ENCODE data around the gene SPANXN3. TPM values are rescaled to one million over a fixed set of nuclear protein-coding genes. Genes with fewer than 3 reads are reported as not detected.

SPANXN3 gene
- total RNA-seq, 1 donor from 2014 or later = not detected

GRCh38 chrX:143486105-143486504 is 31.2 kb downstream of the SPANXN3 start:
- TF ChIP-seq EZH2 (IDR thresholded peaks at IDR 0.05) (no peak), EZH2phosphoT487 (IDR thresholded peaks at IDR 0.05) (no peak)
- TF ChIP-seq, protein P1, sequence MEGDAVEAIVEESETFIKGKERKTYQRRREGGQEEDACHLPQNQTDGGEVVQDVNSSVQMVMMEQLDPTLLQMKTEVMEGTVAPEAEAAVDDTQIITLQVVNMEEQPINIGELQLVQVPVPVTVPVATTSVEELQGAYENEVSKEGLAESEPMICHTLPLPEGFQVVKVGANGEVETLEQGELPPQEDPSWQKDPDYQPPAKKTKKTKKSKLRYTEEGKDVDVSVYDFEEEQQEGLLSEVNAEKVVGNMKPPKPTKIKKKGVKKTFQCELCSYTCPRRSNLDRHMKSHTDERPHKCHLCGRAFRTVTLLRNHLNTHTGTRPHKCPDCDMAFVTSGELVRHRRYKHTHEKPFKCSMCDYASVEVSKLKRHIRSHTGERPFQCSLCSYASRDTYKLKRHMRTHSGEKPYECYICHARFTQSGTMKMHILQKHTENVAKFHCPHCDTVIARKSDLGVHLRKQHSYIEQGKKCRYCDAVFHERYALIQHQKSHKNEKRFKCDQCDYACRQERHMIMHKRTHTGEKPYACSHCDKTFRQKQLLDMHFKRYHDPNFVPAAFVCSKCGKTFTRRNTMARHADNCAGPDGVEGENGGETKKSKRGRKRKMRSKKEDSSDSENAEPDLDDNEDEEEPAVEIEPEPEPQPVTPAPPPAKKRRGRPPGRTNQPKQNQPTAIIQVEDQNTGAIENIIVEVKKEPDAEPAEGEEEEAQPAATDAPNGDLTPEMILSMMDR (IDR thresholded peaks at IDR 0.05) = no peak
- H3K36me3 Mint-ChIP-seq = no peaks in the 10 kb centered on the region
- no peak overlapping the region for H3K9ac ChIP-seq
- no peaks in the 10 kb centered on the region for H4K20me1 ChIP-seq (ENCODE audit: low read depth)
- H3K79me2 ChIP-seq (ENCODE audit: low read depth) = no peaks in the 10 kb centered on the region
- H3K9me3 ChIP-seq (ENCODE audit: low read depth) = no peaks in the 10 kb centered on the region
- no peaks in the 10 kb centered on the region for H3K27me3 Mint-ChIP-seq (ENCODE audit: insufficient read depth, low read depth)
- H3K9me3 Mint-ChIP-seq = no peaks in the 10 kb centered on the region
- no peak overlapping the region for H3K27ac ChIP-seq
- H3K27me3 ChIP-seq = no peaks in the 10 kb centered on the region
- no peaks in the 10 kb centered on the region for H3K36me3 ChIP-seq
- no peaks in the 10 kb centered on the region for H3K4me1 ChIP-seq
- H3K4me2 ChIP-seq = no peak overlapping the region
- no peaks in the 10 kb centered on the region for H3K4me1 Mint-ChIP-seq
- H3F3A ChIP-seq (ENCODE audit: low read depth) = no peaks in the 10 kb centered on the region
- no peak overlapping the region for H2AFZ ChIP-seq (replicated peaks)
- no peak for DNase-seq (ENCODE audit: low spot score)
- no peak overlapping the region for H3K4me3 Mint-ChIP-seq
- H3K4me3 ChIP-seq = no peak overlapping the region
- H3K27ac Mint-ChIP-seq = no peak overlapping the region

DNA sequence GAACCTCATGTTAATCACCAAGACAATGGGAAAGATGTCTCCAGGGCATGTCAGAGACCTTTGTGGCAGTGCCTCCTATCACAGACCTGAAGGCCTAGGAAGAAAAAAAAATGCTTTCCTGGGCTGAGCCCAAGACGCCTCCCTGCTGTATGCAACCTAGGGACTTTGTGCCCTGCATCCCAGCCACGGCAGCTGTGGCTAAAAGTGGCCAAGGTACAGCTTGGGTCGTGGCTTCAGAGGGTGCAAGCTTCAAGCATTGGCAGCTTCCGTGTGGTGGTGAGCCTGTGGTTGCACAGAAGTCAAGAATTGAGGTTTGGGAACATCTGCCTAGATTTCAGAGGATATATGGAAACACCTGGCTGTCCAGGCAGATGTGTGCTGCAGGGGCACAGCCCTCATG is 40.5 kb downstream of the SPANXN3 start:
- Mint-ChIP-seq H3K36me3 (no peaks in the 10 kb centered on the region), H3K27me3 (ENCODE audit: insufficient read depth, low read depth) (peaks cover 2% of the 10 kb centered on the region), H3K4me3 (no peak overlapping the region), H3K4me1 (no peaks in the 10 kb centered on the region), H3K9me3 (no peaks in the 10 kb centered on the region), H3K27ac (no peak overlapping the region)
- no peaks in the 10 kb centered on the region for H3K27me3 ChIP-seq
- H3K4me1 ChIP-seq = no peaks in the 10 kb centered on the region
- H3K4me2 ChIP-seq = no peak overlapping the region
- H3K9ac ChIP-seq = no peak overlapping the region
- no peak overlapping the region for H2AFZ ChIP-seq (replicated peaks)
- H3K36me3 ChIP-seq = no peaks in the 10 kb centered on the region
- H4K20me1 ChIP-seq (ENCODE audit: low read depth) = no peaks in the 10 kb centered on the region
- no peaks in the 10 kb centered on the region for H3K9me3 ChIP-seq (ENCODE audit: low read depth)
- DNase-seq (ENCODE audit: low spot score) = no peak
- no peaks in the 10 kb centered on the region for H3F3A ChIP-seq (ENCODE audit: low read depth)
- no peak overlapping the region for H3K4me3 ChIP-seq
- TF ChIP-seq EZH2phosphoT487 (IDR thresholded peaks at IDR 0.05) (no peak), EZH2 (IDR thresholded peaks at IDR 0.05) (no peak)
- TF ChIP-seq, protein P1 (IDR thresholded peaks at IDR 0.05) = no peak
- no peak overlapping the region for H3K27ac ChIP-seq
- no peaks in the 10 kb centered on the region for H3K79me2 ChIP-seq (ENCODE audit: low read depth)

DNA sequence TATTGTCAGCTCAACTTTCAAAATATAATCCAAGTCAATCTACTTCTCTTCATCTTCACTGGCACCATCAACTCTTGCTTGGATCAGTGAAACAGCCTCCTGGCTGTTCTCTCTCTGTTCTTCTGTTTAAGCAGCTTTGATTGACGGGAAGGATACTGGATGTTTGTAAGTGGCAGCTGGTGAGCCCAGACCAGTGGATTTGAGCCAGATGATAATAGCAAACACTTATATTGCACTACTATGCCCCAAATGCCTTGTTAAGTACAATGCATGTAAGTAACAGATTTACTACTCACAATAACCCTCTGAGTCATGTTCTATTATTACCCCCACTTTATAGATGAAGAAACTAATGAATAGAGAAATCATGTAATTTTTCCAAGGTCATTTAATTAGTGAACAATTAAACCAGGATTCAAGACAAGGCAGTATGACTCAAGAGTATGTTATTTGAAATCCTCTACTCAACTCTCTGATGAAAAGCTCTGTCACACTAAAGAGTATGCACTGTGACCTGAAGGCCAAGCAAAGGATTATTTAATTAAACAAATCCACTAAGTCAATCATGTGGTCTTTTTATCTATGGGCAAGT is 44.8 kb downstream of the SPANXN3 start:
- H3F3A ChIP-seq (ENCODE audit: low read depth) = no peaks in the 10 kb centered on the region
- H3K27me3 Mint-ChIP-seq (ENCODE audit: insufficient read depth, low read depth) = no peaks in the 10 kb centered on the region
- H3K79me2 ChIP-seq (ENCODE audit: low read depth) = no peaks in the 10 kb centered on the region

More for the DNA sequence above, 44.8 kb downstream of the SPANXN3 start:
- Histone ChIP-seq H3K27me3 (no peaks in the 10 kb centered on the region), H3K4me1 (no peaks in the 10 kb centered on the region), H2AFZ (replicated peaks) (no peak overlapping the region), H3K9me3 (ENCODE audit: low read depth) (no peaks in the 10 kb centered on the region), H3K4me3 (no peak overlapping the region), H3K27ac (no peak overlapping the region), H3K36me3 (no peaks in the 10 kb centered on the region), H3K9ac (no peak overlapping the region), H4K20me1 (ENCODE audit: low read depth) (no peaks in the 10 kb centered on the region), H3K4me2 (no peak overlapping the region)
- Mint-ChIP-seq H3K4me1 (no peaks in the 10 kb centered on the region), H3K27ac (no peak overlapping the region), H3K36me3 (no peaks in the 10 kb centered on the region), H3K4me3 (no peak overlapping the region), H3K9me3 (peaks cover 5% of the 10 kb centered on the region)
- DNase-seq (ENCODE audit: low spot score) = no peak
- TF ChIP-seq EZH2 (IDR thresholded peaks at IDR 0.05) (no peak), EZH2phosphoT487 (IDR thresholded peaks at IDR 0.05) (no peak)
- TF ChIP-seq, protein P1 (IDR thresholded peaks at IDR 0.05) = no peak

All from neural progenitor cell (in vitro differentiated cells).